Right cardiac atrium (tissue), 5 donors: ENCODE data around the gene MNX1. TPM values are rescaled to one million over a fixed set of nuclear protein-coding genes. Genes with fewer than 3 reads are reported as not detected.

Experiments
- ATAC-seq, 2 donors: fragments of 200-7000 bp; cut with Tn5 transposase; one replicate each; pipeline versions ENCODE4 v1.8.0 to v1.9.1; 2020; ENCODE audit warnings: moderate library complexity in 2 of 2, mild to moderate bottlenecking in 1 of 2
- DNase-seq, 3 donors: peaks; one replicate each; pipeline ENCODE4 v3.0.0-alpha.2; 2020
- H3K27ac ChIP-seq: one replicate; pipeline ENCODE4 v1.5.1; 2013; ENCODE audit warnings: mild to moderate bottlenecking, low read length, control low read depth, moderate library complexity
- H3K27me3 ChIP-seq: one replicate; pipeline ENCODE4 v1.6.1; 2013; ENCODE audit not compliant: control insufficient read depth, insufficient read depth
- H3K4me1 ChIP-seq: one replicate; pipeline ENCODE4 v1.6.1; 2013; ENCODE audit warnings: low read length; ENCODE audit not compliant: control insufficient read depth, insufficient read depth
- H3K4me3 ChIP-seq: one replicate; pipeline ENCODE4 v1.5.1; 2013; ENCODE audit warnings: low read length, control low read depth
- H3K9me3 ChIP-seq: one replicate; pipeline ENCODE4 v1.6.1; 2013; ENCODE audit warnings: low read length; ENCODE audit not compliant: control insufficient read depth
- WGBS: extraction: QIAGEN DNeasy Blood & Tissue Kit; methylation state at CpG from one replicate; pipeline ENCODE4 v1.1.7; 2013; 5-methylcytosine and 5-hydroxymethylcytosine counted together
- intact Hi-C, 4 donors: fragments of 100-400 bp; cut with DNase I; formaldehyde crosslinking; loops; one replicate each; pipeline versions ENCODE4 v1.11.0 to v1.14.0; 2022 to 2023
- polyA plus RNA-seq: library from polyadenylated mRNA; stranded (reverse); fragments of 200-250 nt; gene quantifications from one replicate; pipeline ENCODE4 v1.2.3, GENCODE V29; 2013
- total RNA-seq, 4 donors: library from RNA; stranded (reverse); fragmentation: NEBNext Ultra II Directional; extraction: Animal tissue kit (Norgen Biotek cat#: 25700); gene quantifications; one replicate each; pipeline ENCODE4 v1.2.1, GENCODE V29; 2021
- donor health status: healthy with polysubstance abuse.
- donor health status: DM: no; HTN: yes; CAD: no.
- donor health status: DM: no; HTN: no; CAD: no.
- donor health status: DM: no; HTN: yes; CAD: no; lungs with severe emphysema.
- donor health status: DM: yes; HTN: yes; CAD: no.

Gene MNX1
- total and polyA plus RNA-seq, 5 donors: not detected

DNA sequence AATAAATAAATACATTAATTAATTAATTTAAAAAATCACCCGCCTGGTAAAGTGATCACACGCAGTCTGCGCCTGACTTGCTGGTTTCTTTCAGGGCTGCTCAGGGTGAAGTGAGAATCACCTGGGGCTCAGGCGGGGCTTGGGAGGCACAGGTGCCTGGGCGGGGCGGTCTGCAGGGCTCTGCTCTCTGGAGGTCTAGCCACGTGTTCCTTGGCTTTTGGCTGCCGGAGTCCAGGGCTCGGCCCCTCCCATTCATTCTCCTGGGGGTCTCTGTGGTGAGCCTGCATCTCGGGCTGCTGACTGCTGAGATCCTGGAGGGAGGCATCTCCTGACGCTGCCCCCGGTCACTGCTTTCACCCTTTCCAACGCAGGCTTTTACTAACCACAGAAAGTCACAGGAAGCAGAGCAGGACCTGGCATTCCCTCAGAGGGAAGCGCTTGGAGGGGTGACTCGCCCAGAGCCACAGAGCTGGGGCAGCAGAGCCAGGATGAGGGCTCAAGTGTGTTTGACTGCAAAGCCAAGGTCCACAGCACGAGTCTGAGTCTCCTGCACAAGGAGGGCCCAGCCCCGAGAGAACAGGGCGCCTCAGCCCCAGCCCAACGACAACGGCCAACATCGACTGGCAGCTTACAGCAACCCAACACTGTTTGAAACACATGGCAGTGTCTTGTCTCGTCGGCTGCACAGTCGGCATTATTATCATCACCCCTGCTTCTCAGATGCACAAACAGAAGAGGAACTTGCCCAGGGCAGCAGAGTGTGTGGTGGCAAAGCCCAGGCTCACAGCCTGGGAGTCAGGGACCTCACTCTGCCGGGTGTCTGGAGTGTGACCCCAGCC is 22.4 kb upstream of the MNX1 start:
- peak in 1 of 2 donors; percentile 11 for ATAC-seq
- intact Hi-C loops: no loop called here

DNA sequence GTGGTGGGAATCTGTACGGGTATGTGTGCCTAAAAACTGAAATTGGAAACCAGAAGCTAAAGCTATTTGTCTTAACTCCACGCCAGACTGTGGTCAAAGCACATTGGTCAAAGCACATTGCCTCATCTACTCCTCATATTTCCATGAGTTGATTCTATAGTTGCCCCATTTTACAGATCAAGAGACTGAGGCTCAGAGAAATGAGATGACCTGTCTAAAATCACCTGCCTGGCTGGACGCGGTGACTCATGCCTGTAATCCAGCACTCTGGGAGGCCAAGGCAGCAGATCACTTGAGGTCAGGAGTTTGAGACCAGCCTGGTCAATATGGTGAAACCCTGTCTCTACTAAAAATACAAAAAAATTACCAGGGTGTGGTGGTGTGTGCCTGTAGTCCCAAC is 21.7 kb upstream of the MNX1 start:
- H3K27me3 ChIP-seq: peaks cover 3% of the 10 kb centered on the region
- no peaks in the 10 kb centered on the region for H3K4me1 ChIP-seq
- H3K27ac ChIP-seq: no peak overlapping the region
- DNase-seq (no peak), ATAC-seq (no peak)
- intact Hi-C loops: no loop called here
- no peak overlapping the region for H3K4me3 ChIP-seq
- no peaks in the 10 kb centered on the region for H3K9me3 ChIP-seq
- WGBS: 79% methylated on average over 4 of the region's 4 CpGs

More for the DNA sequence above, 22.4 kb upstream of the MNX1 start:
- Histone ChIP-seq H3K9me3 (no peaks in the 10 kb centered on the region), H3K4me3 (no peak overlapping the region), H3K27me3 (peaks cover under 1% of the 10 kb centered on the region), H3K4me1 (no peaks in the 10 kb centered on the region), H3K27ac (no peak overlapping the region)
- 62% methylated on average over 25 of the region's 25 CpGs for WGBS
- no peak for DNase-seq

DNA sequence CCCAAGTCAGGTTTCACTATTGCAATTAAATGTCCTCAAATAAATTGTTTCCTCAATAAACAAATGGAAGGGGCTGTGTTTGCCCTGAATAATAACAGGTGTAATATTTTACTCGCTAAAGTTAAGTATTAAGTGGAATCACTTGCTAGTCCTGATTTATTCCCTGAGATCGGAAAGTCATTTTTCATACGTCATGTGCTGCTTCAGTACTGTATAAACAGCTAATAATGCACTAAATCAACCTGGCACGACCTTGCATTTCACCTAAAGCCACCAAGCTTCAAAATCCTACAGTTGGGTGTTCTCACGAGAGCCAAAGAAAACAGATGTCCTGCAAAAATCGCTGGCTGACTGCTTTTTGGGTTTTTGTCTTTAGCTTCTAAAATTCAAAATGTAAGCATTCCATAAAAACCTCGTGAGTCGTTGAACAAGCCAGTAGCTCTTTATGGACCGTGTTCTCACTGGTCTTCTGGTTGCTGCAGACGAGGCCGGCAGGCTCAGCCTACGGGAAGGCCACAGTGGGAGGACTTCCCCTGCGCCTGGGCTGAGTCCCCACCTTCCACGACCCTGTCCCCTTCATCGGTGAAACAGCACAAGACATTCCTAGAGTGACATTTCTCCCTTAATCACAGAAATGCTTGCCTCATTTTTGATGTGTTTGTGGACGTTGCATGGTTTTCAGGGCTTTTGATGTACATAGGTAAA is 17.9 kb upstream of the MNX1 start:
- no peak for DNase-seq
- H3K9me3 ChIP-seq: no peaks in the 10 kb centered on the region
- H3K27ac ChIP-seq: no peak overlapping the region
- H3K4me1 ChIP-seq: no peaks in the 10 kb centered on the region
- ATAC-seq: no peak
- intact Hi-C loops: no loop called here
- 67% methylated on average over 16 of the region's 16 CpGs for WGBS
- peaks cover 10% of the 10 kb centered on the region for H3K27me3 ChIP-seq
- no peak overlapping the region for H3K4me3 ChIP-seq

DNA sequence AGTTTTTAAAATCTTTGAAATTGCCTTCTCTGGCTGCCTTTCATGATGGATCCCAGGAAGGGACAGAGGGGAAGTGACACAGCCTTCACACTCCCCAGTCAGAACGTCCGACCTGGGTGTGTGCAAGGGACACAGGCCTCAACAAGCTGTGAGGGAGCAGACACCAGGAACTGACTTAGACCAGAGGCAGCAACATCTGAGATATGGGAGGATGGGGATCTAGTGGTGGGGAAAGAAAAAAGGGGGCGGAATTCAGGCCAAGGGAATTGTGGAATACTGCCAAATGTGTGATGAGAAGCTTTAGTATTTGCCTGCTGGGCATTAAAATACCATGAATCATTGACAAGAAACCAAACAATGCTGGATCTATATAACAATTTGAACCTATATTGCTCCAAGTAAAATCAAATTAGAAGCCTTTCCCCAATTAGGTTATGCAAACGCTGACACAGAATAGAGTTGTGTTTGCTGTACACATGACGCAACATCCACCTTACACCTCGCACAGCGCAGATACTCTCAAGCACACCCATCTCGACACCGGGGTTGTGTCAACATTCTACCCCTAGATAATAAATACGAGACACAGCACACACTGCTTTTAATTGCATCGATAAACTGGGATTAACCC is 17.2 kb upstream of the MNX1 start:
- DNase-seq (no peak), ATAC-seq (no peak)
- Histone ChIP-seq H3K4me3 (no peak overlapping the region), H3K9me3 (no peaks in the 10 kb centered on the region), H3K27ac (no peak overlapping the region), H3K27me3 (peaks cover 10% of the 10 kb centered on the region), H3K4me1 (no peaks in the 10 kb centered on the region)
- intact Hi-C loops: no loop called here
- WGBS: 70% methylated on average over 11 of the region's 11 CpGs

DNA sequence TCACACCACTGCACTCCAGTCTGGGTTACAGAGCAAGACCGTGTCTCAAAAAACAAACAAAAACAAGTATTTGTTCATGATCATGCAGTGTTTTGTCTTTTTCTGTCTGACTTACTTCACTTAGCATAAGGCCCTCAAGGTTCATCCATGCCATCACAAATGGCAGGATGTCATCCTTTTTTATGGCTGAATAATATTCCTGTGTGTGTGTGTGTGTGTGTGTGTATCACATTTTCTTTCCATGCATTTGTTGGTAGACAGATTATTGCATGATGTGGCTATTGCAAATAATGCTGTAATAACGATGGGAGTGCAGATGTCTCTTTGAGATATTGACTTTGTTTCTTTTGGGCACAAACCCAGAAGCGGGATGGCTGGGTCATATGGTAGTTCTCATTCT is 14.3 kb upstream of the MNX1 start:
- 88% methylated on average over 3 of the region's 3 CpGs for WGBS
- Histone ChIP-seq H3K27me3 (peaks cover 10% of the 10 kb centered on the region), H3K9me3 (no peaks in the 10 kb centered on the region), H3K4me3 (no peak overlapping the region), H3K4me1 (no peaks in the 10 kb centered on the region), H3K27ac (no peak overlapping the region)
- ATAC-seq (no peak), DNase-seq (no peak)
- intact Hi-C loops: no loop called here

DNA sequence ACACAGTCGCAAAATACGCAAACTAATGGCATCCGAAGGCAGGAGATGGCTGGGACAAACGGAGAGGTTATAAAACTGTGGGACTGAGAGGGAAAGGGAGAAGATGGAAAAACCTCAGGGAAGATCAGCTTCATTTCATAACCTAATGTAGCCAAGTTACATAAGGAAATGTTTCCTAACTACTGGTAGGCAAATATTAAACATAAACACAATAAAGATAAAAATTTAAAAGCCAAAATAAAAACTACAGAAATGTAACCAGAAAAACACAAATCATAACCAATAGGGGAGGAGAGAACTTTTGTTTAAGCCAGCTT is 13.1 kb upstream of the MNX1 start:
- H3K4me1 ChIP-seq: no peaks in the 10 kb centered on the region
- ATAC-seq (no peak), DNase-seq (no peak)
- no peak overlapping the region for H3K27ac ChIP-seq
- intact Hi-C loops: no loop called here
- H3K4me3 ChIP-seq: no peak overlapping the region
- no peaks in the 10 kb centered on the region for H3K9me3 ChIP-seq
- 19% methylated on average over 4 of the region's 4 CpGs for WGBS
- peaks cover 10% of the 10 kb centered on the region for H3K27me3 ChIP-seq

DNA sequence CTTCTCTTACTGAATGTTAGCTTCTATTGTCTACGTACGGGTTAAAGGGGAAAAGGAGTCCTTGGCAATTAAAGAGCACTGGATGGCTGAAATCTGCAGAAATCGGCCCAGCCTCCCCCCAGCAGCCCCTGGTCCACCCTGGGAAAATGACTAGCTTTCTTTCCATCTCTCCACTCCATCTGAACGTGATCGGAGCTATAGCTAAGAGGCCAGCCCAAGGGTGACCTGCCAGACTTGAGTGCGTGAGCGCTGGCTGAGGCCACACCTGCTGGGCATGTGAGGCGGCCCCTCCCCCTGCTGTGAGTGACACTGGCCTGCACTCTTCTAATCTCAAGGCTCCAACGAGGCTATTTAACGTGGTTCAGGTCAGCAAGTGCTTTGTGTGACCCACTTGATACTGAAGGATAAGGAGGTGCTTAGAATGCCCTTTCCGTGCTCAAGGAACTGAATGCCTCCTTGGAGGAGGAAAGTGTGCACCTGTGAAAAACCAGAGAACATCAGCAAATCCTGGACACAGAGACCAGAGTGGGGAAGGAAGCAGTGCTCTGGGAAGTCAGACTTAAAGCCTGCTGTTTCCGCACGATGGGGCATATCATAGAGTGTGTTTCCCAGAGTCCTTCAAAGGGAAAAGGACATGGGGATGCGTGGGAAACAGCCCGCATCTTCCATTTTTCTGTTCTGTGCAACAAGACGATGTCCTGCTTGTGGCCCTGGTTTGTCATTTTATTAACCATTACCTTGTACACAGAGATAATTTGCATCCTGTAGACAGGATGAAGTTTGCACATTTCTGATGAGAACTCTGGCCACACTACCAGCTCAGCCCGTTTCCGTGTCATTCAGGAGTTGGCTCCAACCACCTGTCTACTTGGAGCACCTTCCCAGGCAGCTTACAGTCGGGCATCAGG is 12.5 kb upstream of the MNX1 start:
- ATAC-seq: no peak

DNA sequence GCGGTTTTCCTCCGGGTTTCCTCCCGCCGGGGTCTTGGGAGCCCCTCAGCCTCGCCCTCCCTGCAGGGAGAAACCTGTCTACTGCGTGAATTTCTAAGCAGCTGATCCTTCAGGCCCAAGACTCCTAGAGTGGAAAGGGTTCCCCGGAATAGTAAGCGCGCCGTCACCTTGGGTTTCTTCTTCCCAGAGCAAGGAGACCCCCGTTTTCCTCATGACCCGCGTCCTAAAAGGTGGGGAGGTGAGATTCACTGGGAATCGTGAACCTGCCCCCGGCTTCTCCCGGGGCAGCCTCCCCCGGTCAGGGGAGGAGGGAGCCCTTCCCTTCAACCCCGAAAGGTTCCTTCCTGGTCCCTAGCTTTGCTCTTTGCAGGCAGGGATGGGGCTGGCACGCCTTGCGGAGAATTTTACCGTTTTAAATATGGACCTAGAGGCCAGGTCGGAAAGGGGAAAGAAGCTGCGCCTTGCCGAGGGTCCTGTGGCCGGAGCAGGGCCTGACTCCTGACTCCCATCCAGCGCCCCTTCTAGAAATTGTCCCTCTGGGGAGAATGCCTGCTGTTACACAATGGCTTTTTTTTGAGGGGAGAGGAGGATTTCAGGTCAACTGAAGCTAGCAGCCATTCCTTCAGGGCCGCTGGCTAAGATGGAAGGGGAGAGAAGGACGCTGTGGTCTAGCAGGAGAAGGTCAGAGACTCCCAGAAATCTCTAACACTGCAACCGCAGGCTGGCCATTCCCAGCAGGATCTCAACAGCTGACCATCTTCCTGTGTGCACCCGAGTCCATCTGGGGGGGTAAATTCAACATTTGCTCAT is 11.6 kb upstream of the MNX1 start:
- intact Hi-C loops: no loop called here
- DNase-seq: no peak
- peaks cover 7% of the 10 kb centered on the region for H3K27me3 ChIP-seq
- ATAC-seq: no peak
- H3K4me3 ChIP-seq: no peak overlapping the region
- WGBS: 3% methylated on average over 30 of the region's 30 CpGs
- H3K27ac ChIP-seq: no peak overlapping the region
- H3K9me3 ChIP-seq: no peaks in the 10 kb centered on the region
- H3K4me1 ChIP-seq: no peaks in the 10 kb centered on the region

More for the DNA sequence above, 12.5 kb upstream of the MNX1 start:
- no peak overlapping the region for H3K4me3 ChIP-seq
- intact Hi-C loops: no loop called here
- no peaks in the 10 kb centered on the region for H3K9me3 ChIP-seq
- 9% methylated on average over 19 of the region's 19 CpGs for WGBS
- no peak for DNase-seq
- H3K27me3 ChIP-seq: peaks cover 10% of the 10 kb centered on the region
- no peaks in the 10 kb centered on the region for H3K4me1 ChIP-seq
- no peak overlapping the region for H3K27ac ChIP-seq

DNA sequence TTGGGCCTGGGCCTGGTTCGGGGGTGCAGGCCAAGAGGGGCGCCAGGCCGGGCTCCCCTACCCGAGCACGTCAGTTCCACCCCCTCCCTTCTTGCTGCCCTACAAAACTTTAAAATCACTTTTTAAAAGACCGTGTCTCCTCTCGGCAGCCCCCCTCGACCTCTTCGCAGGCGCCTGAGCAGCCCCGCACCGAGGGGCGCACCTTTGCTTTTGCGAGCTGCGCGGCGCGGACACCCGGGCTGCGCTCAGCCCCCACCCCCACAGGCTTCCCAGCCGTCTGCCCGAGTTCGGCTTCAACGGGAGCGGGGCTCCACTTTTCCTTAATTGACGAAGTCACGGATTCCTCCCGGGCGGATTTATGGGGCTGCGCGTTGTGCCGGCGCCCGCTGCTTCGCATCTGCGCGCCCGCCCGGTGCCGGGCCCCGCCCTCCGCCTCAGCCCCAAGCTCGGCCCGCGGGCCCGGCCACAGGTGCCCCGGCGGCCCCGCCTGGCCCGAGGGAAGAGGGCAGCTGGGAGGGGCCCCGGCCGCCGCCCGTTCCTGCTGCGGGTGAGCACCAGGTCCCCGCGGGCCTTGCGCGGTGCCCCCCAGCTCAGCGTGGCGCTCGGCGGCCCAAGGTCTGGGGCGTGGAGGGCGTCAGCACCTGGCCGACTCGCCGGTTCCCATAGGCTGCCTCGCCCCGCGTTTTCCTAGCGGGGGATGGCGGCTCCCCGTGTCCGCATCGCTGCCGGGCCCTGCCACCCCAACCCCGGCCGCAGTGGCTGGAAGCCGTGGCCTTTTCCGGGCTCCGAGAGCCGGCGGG is 10.8 kb upstream of the MNX1 start:
- DNase-seq (no peak), ATAC-seq (no peak)
- no peak overlapping the region for H3K27ac ChIP-seq
- peak overlapping the region; percentile 16 for H3K4me3 ChIP-seq
- H3K9me3 ChIP-seq: no peaks in the 10 kb centered on the region
- peaks cover 7% of the 10 kb centered on the region for H3K27me3 ChIP-seq
- intact Hi-C loops: no loop called here
- 2% methylated on average over 84 of the region's 84 CpGs for WGBS
- no peaks in the 10 kb centered on the region for H3K4me1 ChIP-seq
